ENCODE measurements around the gene HSD17B1.

Gene HSD17B1

GRCh38 chr17:42562388-42563142 is 9.8 kb downstream of the HSD17B1 start:
- no peak for DNase-seq (ENCODE audit: low read depth)
- H3K4me3 ChIP-seq (ENCODE audit: low read depth, low read length): peak overlapping the region; percentile 68
- in situ Hi-C loops (cut with HindIII; ENCODE audit: low sequenced_read_pairs): no loop called here
- no peak for TF ChIP-seq CTCF (IDR thresholded peaks at IDR 0.05; ENCODE audit: low read depth, low read length, missing control alignments)

- no peak for DNase-seq (ENCODE audit: low read depth)
- no peak for TF ChIP-seq CTCF (IDR thresholded peaks at IDR 0.05; ENCODE audit: low read depth, low read length, missing control alignments)
- peak overlapping the region; percentile 68 for H3K4me3 ChIP-seq (ENCODE audit: low read depth, low read length)
- in situ Hi-C loops (cut with HindIII; ENCODE audit: low sequenced_read_pairs): no loop called here
Measured at GRCh38 chr17:42563143-42563509, 10.4 kb downstream of the HSD17B1 start.

GRCh38 chr17:42563543-42563942 is 10.8 kb downstream of the HSD17B1 start:
- in situ Hi-C loops (cut with HindIII; ENCODE audit: low sequenced_read_pairs): no loop called here
- H3K4me3 ChIP-seq (ENCODE audit: low read depth, low read length): no peak overlapping the region
- no peak for DNase-seq (ENCODE audit: low read depth)
- no peak for TF ChIP-seq CTCF (IDR thresholded peaks at IDR 0.05; ENCODE audit: low read depth, low read length, missing control alignments)

- TF ChIP-seq CTCF (IDR thresholded peaks at IDR 0.05; ENCODE audit: low read depth, low read length, missing control alignments): no peak
- DNase-seq (ENCODE audit: low read depth): no peak
- no peak overlapping the region for H3K4me3 ChIP-seq (ENCODE audit: low read depth, low read length)
- in situ Hi-C loops (cut with HindIII; ENCODE audit: low sequenced_read_pairs): no loop called here
Measured at GRCh38 chr17:42563950-42564349, 11.2 kb downstream of the HSD17B1 start.

GRCh38 chr17:42564815-42565522 is 12.2 kb downstream of the HSD17B1 start:
- no peak for DNase-seq (ENCODE audit: low read depth)
- in situ Hi-C loops (cut with HindIII; ENCODE audit: low sequenced_read_pairs): no loop called here
- no peak overlapping the region for H3K4me3 ChIP-seq (ENCODE audit: low read depth, low read length)
- no peak for TF ChIP-seq CTCF (IDR thresholded peaks at IDR 0.05; ENCODE audit: low read depth, low read length, missing control alignments)

- TF ChIP-seq CTCF (IDR thresholded peaks at IDR 0.05; ENCODE audit: low read depth, low read length, missing control alignments): no peak
- H3K4me3 ChIP-seq (ENCODE audit: low read depth, low read length): no peak overlapping the region
- DNase-seq (ENCODE audit: low read depth): no peak
- in situ Hi-C loops (cut with HindIII; ENCODE audit: low sequenced_read_pairs): no loop called here
Measured at GRCh38 chr17:42565523-42566214, 12.9 kb downstream of the HSD17B1 start.

All from astrocyte of the cerebellum (primary cell).